ENCODE results near the gene NUP214. TPM values are rescaled to one million over a fixed set of nuclear protein-coding genes. Genes with fewer than 3 reads are reported as not detected.

Gene NUP214
- total RNA-seq, 5 donors from 2014 or later (not counting 1 experiment from before 2014, with no cell fraction given) = 66.7 to 106 (median 68.5) TPM

DNA sequence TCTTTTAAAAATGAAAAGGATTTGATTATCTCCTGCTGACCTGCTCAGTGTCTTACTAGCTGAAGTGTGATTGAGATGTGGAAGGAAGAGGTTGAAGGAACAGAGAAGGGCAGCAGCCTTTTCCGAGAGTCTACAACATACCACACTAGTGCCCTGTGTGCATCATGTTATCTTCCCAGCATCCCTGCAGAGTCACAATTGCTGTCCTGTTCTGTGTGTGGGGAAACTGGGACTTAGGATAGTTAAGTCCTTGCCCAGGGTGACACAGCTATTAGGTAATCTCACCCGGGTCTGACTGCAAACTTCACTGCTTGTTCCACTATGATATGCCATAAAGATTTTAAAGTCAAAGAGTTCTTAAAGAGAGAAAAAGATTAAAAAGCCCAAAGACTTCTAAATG, 95.1 kb downstream of the NUP214 start:
- CTCF ChIA-PET = no interaction called here
- Histone ChIP-seq H3K9me3 (no peaks in the 10 kb centered on the region), H3K27ac (ENCODE audit: low read length) (no peak overlapping the region), H3K4me1 (ENCODE audit: control insufficient read depth in 1 of 2, extremely low read depth in 1 of 2, insufficient read depth in 2 of 2, low read length in 2 of 2) (no peaks in the 10 kb centered on the region), H3K4me3 (ENCODE audit: control insufficient read depth in 1 of 2, extremely low read depth in 1 of 2, low read length in 1 of 2) (no peak overlapping the region), H3K27me3 (replicated peaks in 1 of 2; ENCODE audit: control insufficient read depth in 2 of 2, extremely low read depth in 1 of 2, insufficient read depth in 2 of 2, low read length in 1 of 2) (no peaks in the 10 kb centered on the region), H3K36me3 (ENCODE audit: control insufficient read depth in 2 of 2, extremely low read depth in 1 of 2, insufficient read depth in 1 of 2, low read length in 1 of 2) (peaks cover 2 to 18% of the 10 kb centered on the region in 2 donors)
- H3K4me3 Mint-ChIP-seq = no peak overlapping the region
- DNase-seq = no peak
- peaks cover 50% of the 10 kb centered on the region for H3K36me3 Mint-ChIP-seq
- no peak for ATAC-seq (replicated peaks in 1 of 4)
- H3K27me3 Mint-ChIP-seq = no peaks in the 10 kb centered on the region
- POLR2A ChIA-PET = no interaction called here
- peaks cover 2 to 5% (median 2%) of the 10 kb centered on the region in 3 donors for H3K4me1 Mint-ChIP-seq
- WGBS (ENCODE audit: insufficient coverage) = no CpG with 5 or more reads among the region's 2 CpGs
- no peak overlapping the region for H3K27ac Mint-ChIP-seq
- H3K9me3 Mint-ChIP-seq = no peaks in the 10 kb centered on the region

DNA sequence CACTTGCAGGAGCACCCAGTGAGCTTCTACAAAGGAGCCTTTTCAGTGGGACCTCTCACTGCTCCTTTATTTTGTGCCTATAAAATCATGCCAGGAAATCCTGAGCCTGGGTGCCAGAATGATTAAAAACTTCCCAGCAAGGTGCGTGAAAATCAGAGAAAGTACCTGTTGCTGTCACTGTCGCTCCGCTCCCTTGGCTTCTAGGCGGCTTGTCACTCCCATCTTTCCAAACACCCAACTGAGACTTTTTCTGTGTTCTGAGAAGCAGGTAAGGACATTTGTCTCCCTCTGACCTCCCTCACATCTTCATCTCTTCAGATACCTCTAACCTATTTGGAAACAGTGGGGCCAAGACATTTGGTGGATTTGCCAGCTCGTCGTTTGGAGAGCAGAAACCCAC, 97.1 kb downstream of the NUP214 start:
- H3K36me3 ChIP-seq (ENCODE audit: control insufficient read depth in 2 of 2, extremely low read depth in 1 of 2, insufficient read depth in 1 of 2, low read length in 1 of 2) = peaks cover 3 to 21% of the 10 kb centered on the region in 2 donors
- no peak overlapping the region for H3K27ac ChIP-seq (ENCODE audit: low read length)
- no peak for DNase-seq
- peaks cover 48% of the 10 kb centered on the region for H3K36me3 Mint-ChIP-seq
- ChIA-PET POLR2A (interaction anchor here in 1 of 2 donors (0.6 kb wide), 1 partner anchor 70 kb away, joined by 3 read pairs; no protein-coding TSS in a partner anchor), CTCF (no interaction called here)
- H3K27me3 ChIP-seq (replicated peaks in 1 of 2; ENCODE audit: control insufficient read depth in 2 of 2, extremely low read depth in 1 of 2, insufficient read depth in 2 of 2, low read length in 1 of 2) = no peaks in the 10 kb centered on the region
- no peak for ATAC-seq (replicated peaks in 1 of 4)
- no peaks in the 10 kb centered on the region for H3K9me3 ChIP-seq
- peak overlapping the region; percentile 1 to 6 for H3K27ac Mint-ChIP-seq
- H3K4me3 Mint-ChIP-seq = no peak overlapping the region
- H3K4me1 ChIP-seq (ENCODE audit: control insufficient read depth in 1 of 2, extremely low read depth in 1 of 2, insufficient read depth in 2 of 2, low read length in 2 of 2) = no peaks in the 10 kb centered on the region
- no peak overlapping the region for H3K4me3 ChIP-seq (ENCODE audit: control insufficient read depth in 1 of 2, extremely low read depth in 1 of 2, low read length in 1 of 2)
- H3K4me1 Mint-ChIP-seq = peaks cover 4 to 6% (median 6%) of the 10 kb centered on the region in 3 donors
- no peaks in the 10 kb centered on the region for H3K9me3 Mint-ChIP-seq
- WGBS (ENCODE audit: insufficient coverage) = 100% methylated on average over 2 of the region's 6 CpGs
- no peaks in the 10 kb centered on the region for H3K27me3 Mint-ChIP-seq

DNA sequence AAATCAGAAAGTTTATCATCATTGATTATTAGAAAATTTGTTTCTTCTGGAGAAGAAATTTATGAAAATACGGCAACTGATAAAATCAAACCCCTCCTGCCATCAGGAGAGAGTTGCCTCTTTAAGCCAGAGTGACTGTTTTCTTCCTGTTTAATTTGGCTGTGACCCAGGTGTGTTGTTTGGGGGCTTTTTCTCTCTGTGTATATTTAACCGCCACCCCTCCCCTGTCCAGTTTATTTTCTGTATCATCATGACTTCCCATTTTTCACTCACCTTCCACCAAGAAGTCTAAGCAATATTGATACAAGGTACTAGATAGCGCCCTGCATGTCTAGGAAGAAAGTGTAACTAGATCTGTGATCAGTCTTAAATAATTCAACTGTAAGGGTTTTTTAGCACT, 100.8 kb downstream of the NUP214 start:
- CTCF ChIA-PET = no interaction called here
- Mint-ChIP-seq H3K36me3 (peaks cover 38% of the 10 kb centered on the region), H3K27ac (no peak overlapping the region), H3K4me1 (peaks cover 7 to 9% (median 9%) of the 10 kb centered on the region in 3 donors), H3K9me3 (no peaks in the 10 kb centered on the region), H3K27me3 (no peaks in the 10 kb centered on the region), H3K4me3 (no peak overlapping the region)
- ATAC-seq (replicated peaks in 1 of 4) (no peak), DNase-seq (no peak)
- H3K27me3 ChIP-seq (replicated peaks in 1 of 2; ENCODE audit: control insufficient read depth in 2 of 2, extremely low read depth in 1 of 2, insufficient read depth in 2 of 2, low read length in 1 of 2) = no peaks in the 10 kb centered on the region
- H3K36me3 ChIP-seq (ENCODE audit: control insufficient read depth in 2 of 2, extremely low read depth in 1 of 2, insufficient read depth in 1 of 2, low read length in 1 of 2) = peaks cover 3 to 37% of the 10 kb centered on the region in 2 donors
- no peaks in the 10 kb centered on the region for H3K9me3 ChIP-seq
- no CpG with 5 or more reads among the region's 3 CpGs for WGBS (ENCODE audit: insufficient coverage)
- no peak overlapping the region for H3K4me3 ChIP-seq (ENCODE audit: control insufficient read depth in 1 of 2, extremely low read depth in 1 of 2, low read length in 1 of 2)
- H3K4me1 ChIP-seq (ENCODE audit: control insufficient read depth in 1 of 2, extremely low read depth in 1 of 2, insufficient read depth in 2 of 2, low read length in 2 of 2) = no peaks in the 10 kb centered on the region
- POLR2A ChIA-PET = no interaction called here
- no peak overlapping the region for H3K27ac ChIP-seq (ENCODE audit: low read length)

DNA sequence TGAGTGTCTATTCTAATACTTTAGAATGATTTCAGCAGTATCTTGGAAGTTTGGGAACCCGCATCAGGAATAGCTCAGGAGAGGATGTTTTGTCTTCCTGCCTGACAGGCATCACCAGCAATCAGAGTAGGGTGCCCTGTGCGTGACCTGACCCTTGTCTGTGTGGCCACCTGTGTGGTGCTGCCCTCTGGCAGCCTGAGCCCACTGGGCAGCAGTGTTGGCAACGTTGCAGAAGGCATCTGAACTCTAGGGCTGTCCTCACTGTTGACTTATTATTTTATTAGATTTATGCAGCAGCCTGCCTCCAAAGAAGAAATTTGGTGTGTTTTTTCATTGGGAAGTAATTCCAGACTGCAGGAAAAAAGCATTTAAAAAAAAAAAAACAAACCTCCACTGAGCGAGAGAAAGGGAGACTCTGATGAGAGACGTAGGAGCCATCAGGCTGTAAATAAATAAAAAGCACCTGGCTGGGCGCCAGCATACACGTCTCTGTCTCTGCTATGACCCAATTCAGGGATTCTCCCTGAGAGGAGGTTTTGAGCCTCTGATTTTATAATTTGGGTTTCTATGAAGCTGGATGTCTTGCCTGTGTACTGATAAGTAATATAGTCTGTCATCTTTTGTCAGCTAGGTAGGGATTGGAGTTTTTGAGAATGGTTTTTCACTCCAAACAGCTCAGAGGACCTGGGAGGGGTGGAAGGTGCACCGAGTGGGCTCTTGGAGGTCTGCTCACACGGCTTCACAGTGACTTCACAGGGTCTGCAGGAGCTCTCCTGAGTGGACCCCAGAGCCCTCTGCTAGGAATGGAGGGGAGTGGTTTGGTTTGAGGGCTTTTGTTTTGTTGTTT, 101.9 kb downstream of the NUP214 start:
- Histone ChIP-seq H3K27me3 (replicated peaks in 1 of 2; ENCODE audit: control insufficient read depth in 2 of 2, extremely low read depth in 1 of 2, insufficient read depth in 2 of 2, low read length in 1 of 2) (no peaks in the 10 kb centered on the region), H3K36me3 (ENCODE audit: control insufficient read depth in 2 of 2, extremely low read depth in 1 of 2, insufficient read depth in 1 of 2, low read length in 1 of 2) (peaks cover 3 to 48% of the 10 kb centered on the region in 2 donors), H3K9me3 (no peaks in the 10 kb centered on the region), H3K27ac (ENCODE audit: low read length) (no peak overlapping the region), H3K4me3 (ENCODE audit: control insufficient read depth in 1 of 2, extremely low read depth in 1 of 2, low read length in 1 of 2) (no peak overlapping the region), H3K4me1 (ENCODE audit: control insufficient read depth in 1 of 2, extremely low read depth in 1 of 2, insufficient read depth in 2 of 2, low read length in 2 of 2) (peaks cover 0 to under 1% of the 10 kb centered on the region in 2 experiments)
- no peak overlapping the region for H3K4me3 Mint-ChIP-seq
- 90% methylated on average over 7 of the region's 9 CpGs for WGBS (ENCODE audit: insufficient coverage)
- no peak for ATAC-seq (replicated peaks in 1 of 4)
- DNase-seq = no peak
- CTCF ChIA-PET = no interaction called here
- H3K27me3 Mint-ChIP-seq = no peaks in the 10 kb centered on the region
- peak overlapping the region in 1 of 2 donors; percentile 48 for H3K27ac Mint-ChIP-seq
- H3K9me3 Mint-ChIP-seq = no peaks in the 10 kb centered on the region
- POLR2A ChIA-PET = interaction anchor here (0.5 to 0.6 kb wide), 2 partner anchors 28 to 96 kb away, joined by 3 read pairs; no protein-coding TSS in a partner anchor
- peaks cover 43% of the 10 kb centered on the region for H3K36me3 Mint-ChIP-seq
- H3K4me1 Mint-ChIP-seq = peaks cover 7 to 11% (median 9%) of the 10 kb centered on the region in 3 donors

DNA sequence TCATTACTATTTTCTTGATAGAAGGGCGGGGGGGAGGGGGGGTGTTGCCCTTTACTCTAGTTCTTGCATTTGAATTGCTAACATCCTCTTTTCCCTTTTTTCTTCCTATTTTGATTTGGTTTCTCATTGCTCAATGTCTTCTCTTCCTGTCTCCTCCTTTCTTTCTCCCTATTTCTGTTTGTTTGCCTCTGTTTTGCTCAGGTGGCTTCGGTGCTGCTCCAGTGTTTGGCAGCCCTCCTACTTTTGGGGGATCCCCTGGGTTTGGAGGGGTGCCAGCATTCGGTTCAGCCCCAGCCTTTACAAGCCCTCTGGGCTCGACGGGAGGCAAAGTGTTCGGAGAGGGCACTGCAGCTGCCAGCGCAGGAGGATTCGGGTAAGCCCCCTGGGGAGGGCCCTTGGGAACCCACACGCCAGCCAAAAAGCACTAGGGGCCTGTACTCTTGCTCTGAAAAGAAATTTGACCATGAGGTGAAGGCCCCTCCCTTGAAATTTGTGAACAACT, 102.6 kb downstream of the NUP214 start:
- H3K4me1 Mint-ChIP-seq = peaks cover 4 to 12% (median 7%) of the 10 kb centered on the region in 3 donors

DNA sequence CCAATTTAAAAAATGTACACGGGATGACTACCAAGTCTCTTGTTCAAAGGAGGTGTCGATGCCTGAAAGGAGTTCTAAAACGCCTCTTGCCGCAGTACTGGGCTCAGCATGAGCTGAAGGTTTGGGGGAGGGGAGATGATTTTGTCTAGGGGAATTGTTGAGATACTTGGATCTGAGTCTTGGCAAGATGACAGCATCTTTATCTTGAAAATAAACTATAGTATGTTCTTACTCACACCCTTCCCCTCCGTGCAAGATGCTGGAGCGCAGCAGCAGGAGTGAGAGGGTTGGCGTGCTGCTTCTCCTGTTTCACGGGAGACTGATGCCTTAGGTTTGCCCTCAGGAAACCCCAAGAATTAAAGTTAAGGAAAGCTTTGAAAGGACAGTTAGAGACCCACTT, 103.6 kb downstream of the NUP214 start:
- Histone ChIP-seq H3K27ac (ENCODE audit: low read length) (no peak overlapping the region), H3K27me3 (replicated peaks in 1 of 2; ENCODE audit: control insufficient read depth in 2 of 2, extremely low read depth in 1 of 2, insufficient read depth in 2 of 2, low read length in 1 of 2) (no peaks in the 10 kb centered on the region), H3K4me3 (ENCODE audit: control insufficient read depth in 1 of 2, extremely low read depth in 1 of 2, low read length in 1 of 2) (no peak overlapping the region), H3K9me3 (no peaks in the 10 kb centered on the region), H3K4me1 (ENCODE audit: control insufficient read depth in 1 of 2, extremely low read depth in 1 of 2, insufficient read depth in 2 of 2, low read length in 2 of 2) (peaks cover 0 to 17% of the 10 kb centered on the region in 2 experiments), H3K36me3 (ENCODE audit: control insufficient read depth in 2 of 2, extremely low read depth in 1 of 2, insufficient read depth in 1 of 2, low read length in 1 of 2) (peaks cover 3 to 55% of the 10 kb centered on the region in 2 donors)
- POLR2A ChIA-PET = no interaction called here
- Mint-ChIP-seq H3K4me1 (peaks cover 12 to 21% (median 15%) of the 10 kb centered on the region in 3 donors), H3K27ac (peak overlapping the region in 1 of 2 donors; percentile 44), H3K27me3 (no peaks in the 10 kb centered on the region), H3K36me3 (peaks cover 43% of the 10 kb centered on the region), H3K9me3 (no peaks in the 10 kb centered on the region), H3K4me3 (no peak overlapping the region)
- ATAC-seq (replicated peaks in 1 of 4) (no peak), DNase-seq (no peak)
- 90% methylated on average over 2 of the region's 8 CpGs for WGBS (ENCODE audit: insufficient coverage)
- CTCF ChIA-PET = no interaction called here

More for the DNA sequence above, 102.6 kb downstream of the NUP214 start:
- ChIA-PET CTCF (no interaction called here), POLR2A (interaction anchor here in 1 of 2 donors (0.6 kb wide), 1 partner anchor 79 kb away, joined by 3 read pairs; no protein-coding TSS in a partner anchor)
- no peak overlapping the region for H3K27ac ChIP-seq (ENCODE audit: low read length)
- H3K4me3 Mint-ChIP-seq = no peak overlapping the region
- H3K36me3 ChIP-seq (ENCODE audit: control insufficient read depth in 2 of 2, extremely low read depth in 1 of 2, insufficient read depth in 1 of 2, low read length in 1 of 2) = peaks cover 3 to 50% of the 10 kb centered on the region in 2 donors
- H3K36me3 Mint-ChIP-seq = peaks cover 38% of the 10 kb centered on the region
- no peak overlapping the region for H3K27ac Mint-ChIP-seq
- H3K9me3 ChIP-seq = no peaks in the 10 kb centered on the region
- no peaks in the 10 kb centered on the region for H3K27me3 Mint-ChIP-seq
- H3K9me3 Mint-ChIP-seq = no peaks in the 10 kb centered on the region
- DNase-seq (peak in 1 of 35 experiments; percentile 9), ATAC-seq (replicated peaks in 1 of 4) (no peak)
- 95% methylated on average over 7 of the region's 9 CpGs for WGBS (ENCODE audit: insufficient coverage)
- peaks cover 0 to 7% of the 10 kb centered on the region in 2 experiments for H3K4me1 ChIP-seq (ENCODE audit: control insufficient read depth in 1 of 2, extremely low read depth in 1 of 2, insufficient read depth in 2 of 2, low read length in 2 of 2)
- H3K4me3 ChIP-seq (ENCODE audit: control insufficient read depth in 1 of 2, extremely low read depth in 1 of 2, low read length in 1 of 2) = no peak overlapping the region
- no peaks in the 10 kb centered on the region for H3K27me3 ChIP-seq (replicated peaks in 1 of 2; ENCODE audit: control insufficient read depth in 2 of 2, extremely low read depth in 1 of 2, insufficient read depth in 2 of 2, low read length in 1 of 2)

Data from T-cell (primary cell).